ENCODE results near the gene RNF168.
"Not testable (repeated sequence)": the region's sequence is repeated elsewhere in the genome, so short reads cannot be mapped to it uniquely, and the experiment has no call there.

RNF168 gene

GRCh38 chr3:196428041-196428440 lies 75.5 kb downstream of the RNF168 start:
- no peak for DNase-seq (ENCODE audit: low spot score)
- Histone ChIP-seq H3K18ac (ENCODE audit: low read length) (no peak overlapping the region), H3K4me3 (ENCODE audit: low read length in 2 of 2) (no peak overlapping the region), H3K27ac (replicated peaks; ENCODE audit: low read length) (no peak overlapping the region), H3K23ac (ENCODE audit: low read depth, low read length, poor library complexity) (no peak overlapping the region), H4K91ac (ENCODE audit: low read depth, low read length, poor library complexity) (no peak overlapping the region), H2AK5ac (ENCODE audit: low read depth, low read length) (no peak overlapping the region), H3K9ac (ENCODE audit: low read depth, low read length, poor library complexity) (no peak overlapping the region), H2BK12ac (ENCODE audit: low read length) (no peak overlapping the region), H2BK15ac (ENCODE audit: low read length) (no peak overlapping the region), H3K4me1 (ENCODE audit: control insufficient read depth in 2 of 2, insufficient read depth in 1 of 2, low read depth in 1 of 2, low read length in 2 of 2) (peaks cover 3 to 4% of the 10 kb centered on the region in 2 donors), H2AFZ (ENCODE audit: low read length) (no peak overlapping the region), H3K79me1 (ENCODE audit: low read depth, low read length) (peaks cover 12% of the 10 kb centered on the region), H3K9me3 (replicated peaks in 1 of 2; ENCODE audit: control insufficient read depth in 2 of 2, insufficient read depth in 1 of 2, low read depth in 1 of 2, low read length in 2 of 2) (peaks cover 0 to 7% of the 10 kb centered on the region in 2 donors), H3K14ac (ENCODE audit: low read length) (no peak overlapping the region), H2BK5ac (ENCODE audit: low read length) (no peak overlapping the region), H3K4ac (ENCODE audit: low read length) (no peak overlapping the region), H4K8ac (ENCODE audit: low read depth, low read length) (no peak overlapping the region), H2BK120ac (ENCODE audit: low read depth, low read length) (no peak overlapping the region), H3K36me3 (replicated peaks in 1 of 2; ENCODE audit: control insufficient read depth in 2 of 2, insufficient read depth in 2 of 2, low read length in 2 of 2) (peaks cover 5 to 51% of the 10 kb centered on the region in 2 donors), H3K4me2 (ENCODE audit: insufficient read depth, low read length, poor library complexity, severe bottlenecking) (no peak overlapping the region), H3K27me3 (ENCODE audit: control insufficient read depth in 3 of 3, insufficient read depth in 3 of 3, low read depth in 1 of 3, low read length in 3 of 3) (no peaks in the 10 kb centered on the region)
- no CpG with 5 or more reads among the region's 6 CpGs for WGBS, 2 donors (ENCODE audit: extremely low coverage in 2 of 2, insufficient read length in 2 of 2, insufficient replicate concordance in 1 of 2)

DNA sequence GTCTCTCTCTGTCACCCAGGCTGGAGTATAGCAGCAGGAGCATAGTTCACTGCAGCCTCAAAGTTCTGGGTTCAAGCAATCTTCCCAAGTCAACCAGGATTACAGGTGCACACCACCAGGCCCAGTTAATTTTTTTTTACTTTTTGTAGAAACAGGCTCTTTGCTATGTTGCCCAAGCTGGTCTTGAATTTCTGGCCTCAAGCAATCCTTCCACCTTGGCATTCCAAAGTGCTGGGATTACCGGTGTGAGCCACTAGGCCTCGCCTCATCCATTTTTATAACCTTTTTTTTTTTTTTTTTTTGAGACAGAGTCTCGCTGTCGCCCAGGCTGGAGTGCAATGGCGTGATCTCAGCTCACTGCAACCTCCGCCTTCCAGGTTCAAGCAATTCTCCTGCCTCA lies 79.1 kb downstream of the RNF168 start:
- H3K4me2 ChIP-seq (ENCODE audit: insufficient read depth, low read length, poor library complexity, severe bottlenecking); H2BK120ac ChIP-seq (ENCODE audit: low read depth, low read length); H4K8ac ChIP-seq (ENCODE audit: low read depth, low read length); H3K4ac ChIP-seq (ENCODE audit: low read length); H3K4me1 ChIP-seq (ENCODE audit: control insufficient read depth in 2 of 2, insufficient read depth in 1 of 2, low read depth in 1 of 2, low read length in 2 of 2); H3K14ac ChIP-seq (ENCODE audit: low read length); H2BK15ac ChIP-seq (ENCODE audit: low read length); H2BK12ac ChIP-seq (ENCODE audit: low read length); DNase-seq (ENCODE audit: low spot score); H3K27ac ChIP-seq (replicated peaks; ENCODE audit: low read length); H2AK5ac ChIP-seq (ENCODE audit: low read depth, low read length); H3K4me3 ChIP-seq (ENCODE audit: low read length in 2 of 2); H3K27me3 ChIP-seq (ENCODE audit: control insufficient read depth in 3 of 3, insufficient read depth in 3 of 3, low read depth in 1 of 3, low read length in 3 of 3); H3K18ac ChIP-seq (ENCODE audit: low read length); H3K23ac ChIP-seq (ENCODE audit: low read depth, low read length, poor library complexity); H3K79me1 ChIP-seq (ENCODE audit: low read depth, low read length); H2BK5ac ChIP-seq (ENCODE audit: low read length); H2AFZ ChIP-seq (ENCODE audit: low read length); H4K91ac ChIP-seq (ENCODE audit: low read depth, low read length, poor library complexity); H3K9ac ChIP-seq (ENCODE audit: low read depth, low read length, poor library complexity): not testable (repeated sequence)
- peaks cover 0 to 14% of the 10 kb centered on the region in 2 donors for H3K9me3 ChIP-seq (replicated peaks in 1 of 2; ENCODE audit: control insufficient read depth in 2 of 2, insufficient read depth in 1 of 2, low read depth in 1 of 2, low read length in 2 of 2)
- WGBS, 2 donors (ENCODE audit: extremely low coverage in 2 of 2, insufficient read length in 2 of 2, insufficient replicate concordance in 1 of 2) = no CpG with 5 or more reads among the region's 6 CpGs
- peaks cover 5 to 53% of the 10 kb centered on the region in 2 donors for H3K36me3 ChIP-seq (replicated peaks in 1 of 2; ENCODE audit: control insufficient read depth in 2 of 2, insufficient read depth in 2 of 2, low read length in 2 of 2)

- DNase-seq (ENCODE audit: low spot score) = no peak
- H2BK15ac ChIP-seq (ENCODE audit: low read length) = no peak overlapping the region
Measured at GRCh38 chr3:196423044-196423781, 80.4 kb downstream of the RNF168 start.

GRCh38 chr3:196421668-196422067 lies 81.9 kb downstream of the RNF168 start:
- H2BK120ac ChIP-seq (ENCODE audit: low read depth, low read length); H3K27me3 ChIP-seq (ENCODE audit: control insufficient read depth in 3 of 3, insufficient read depth in 3 of 3, low read depth in 1 of 3, low read length in 3 of 3); H3K79me1 ChIP-seq (ENCODE audit: low read depth, low read length); DNase-seq (ENCODE audit: low spot score); H2BK5ac ChIP-seq (ENCODE audit: low read length); H2BK15ac ChIP-seq (ENCODE audit: low read length); H3K23ac ChIP-seq (ENCODE audit: low read depth, low read length, poor library complexity); H3K4me1 ChIP-seq (ENCODE audit: control insufficient read depth in 2 of 2, insufficient read depth in 1 of 2, low read depth in 1 of 2, low read length in 2 of 2); H3K9ac ChIP-seq (ENCODE audit: low read depth, low read length, poor library complexity); H4K91ac ChIP-seq (ENCODE audit: low read depth, low read length, poor library complexity); H2AFZ ChIP-seq (ENCODE audit: low read length); H3K14ac ChIP-seq (ENCODE audit: low read length); H3K4me2 ChIP-seq (ENCODE audit: insufficient read depth, low read length, poor library complexity, severe bottlenecking); H2AK5ac ChIP-seq (ENCODE audit: low read depth, low read length); H3K4ac ChIP-seq (ENCODE audit: low read length); H3K4me3 ChIP-seq (ENCODE audit: low read length in 2 of 2); H3K18ac ChIP-seq (ENCODE audit: low read length); H2BK12ac ChIP-seq (ENCODE audit: low read length); H3K27ac ChIP-seq (replicated peaks; ENCODE audit: low read length); H4K8ac ChIP-seq (ENCODE audit: low read depth, low read length): not testable (repeated sequence)
- Histone ChIP-seq H3K36me3 (replicated peaks in 1 of 2; ENCODE audit: control insufficient read depth in 2 of 2, insufficient read depth in 2 of 2, low read length in 2 of 2) (peaks cover 0 to 46% of the 10 kb centered on the region in 2 donors), H3K9me3 (replicated peaks in 1 of 2; ENCODE audit: control insufficient read depth in 2 of 2, insufficient read depth in 1 of 2, low read depth in 1 of 2, low read length in 2 of 2) (peaks cover 0 to 28% of the 10 kb centered on the region in 2 donors)
- no CpG with 5 or more reads among the region's 5 CpGs for WGBS, 2 donors (ENCODE audit: extremely low coverage in 2 of 2, insufficient read length in 2 of 2, insufficient replicate concordance in 1 of 2)

More at GRCh38 chr3:196423044-196423781, 80.4 kb downstream of the RNF168 start:
- H3K4me1 ChIP-seq (ENCODE audit: control insufficient read depth in 2 of 2, insufficient read depth in 1 of 2, low read depth in 1 of 2, low read length in 2 of 2) = no peaks in the 10 kb centered on the region
- peak overlapping the region; percentile 55 for H3K9ac ChIP-seq (ENCODE audit: low read depth, low read length, poor library complexity)
- H3K18ac ChIP-seq (ENCODE audit: low read length) = peak overlapping the region; percentile 60
- H3K14ac ChIP-seq (ENCODE audit: low read length) = peak overlapping the region; percentile 12
- no peak overlapping the region for H2BK12ac ChIP-seq (ENCODE audit: low read length)
- peak overlapping the region; percentile 55 for H3K4ac ChIP-seq (ENCODE audit: low read length)
- H2BK5ac ChIP-seq (ENCODE audit: low read length) = no peak overlapping the region
- H2AK5ac ChIP-seq (ENCODE audit: low read depth, low read length) = no peak overlapping the region
- peaks cover 5 to 53% of the 10 kb centered on the region in 2 donors for H3K36me3 ChIP-seq (replicated peaks in 1 of 2; ENCODE audit: control insufficient read depth in 2 of 2, insufficient read depth in 2 of 2, low read length in 2 of 2)
- no peak overlapping the region for H3K27ac ChIP-seq (replicated peaks; ENCODE audit: low read length)
- H2BK120ac ChIP-seq (ENCODE audit: low read depth, low read length) = no peak overlapping the region
- H3K9me3 ChIP-seq (replicated peaks in 1 of 2; ENCODE audit: control insufficient read depth in 2 of 2, insufficient read depth in 1 of 2, low read depth in 1 of 2, low read length in 2 of 2) = peaks cover 0 to 26% of the 10 kb centered on the region in 2 donors
- H2AFZ ChIP-seq (ENCODE audit: low read length) = no peak overlapping the region
- no peak overlapping the region for H3K23ac ChIP-seq (ENCODE audit: low read depth, low read length, poor library complexity)
- WGBS, 2 donors (ENCODE audit: extremely low coverage in 2 of 2, insufficient read length in 2 of 2, insufficient replicate concordance in 1 of 2) = no CpG with 5 or more reads among the region's 10 CpGs
- no peak overlapping the region for H4K8ac ChIP-seq (ENCODE audit: low read depth, low read length)
- peaks cover 9% of the 10 kb centered on the region for H3K79me1 ChIP-seq (ENCODE audit: low read depth, low read length)
- H3K4me2 ChIP-seq (ENCODE audit: insufficient read depth, low read length, poor library complexity, severe bottlenecking) = no peak overlapping the region
- no peak overlapping the region for H3K4me3 ChIP-seq (ENCODE audit: low read length in 2 of 2)
- no peaks in the 10 kb centered on the region for H3K27me3 ChIP-seq (ENCODE audit: control insufficient read depth in 3 of 3, insufficient read depth in 3 of 3, low read depth in 1 of 3, low read length in 3 of 3)
- no peak overlapping the region for H4K91ac ChIP-seq (ENCODE audit: low read depth, low read length, poor library complexity)
